Left lobe of liver (tissue), 2 donors: Measurements from ENCODE around the gene ANO1. TPM values are rescaled to one million over a fixed set of nuclear protein-coding genes. Genes with fewer than 3 reads are reported as not detected.
A peak's percentile ranks its signal among the peaks of the same experiment; 100 is the strongest.
"Not testable (repeated sequence)": the region's sequence is repeated elsewhere in the genome, so short reads cannot be mapped to it uniquely, and the experiment has no call there.

ENCODE experiments used
- ATAC-seq: fragments of 200-7000 bp; cut with Tn5 transposase; one replicate; pipeline ENCODE4 v1.9.1; 2020; ENCODE audit warnings: mild to moderate bottlenecking, moderate library complexity
- DNase-seq: peaks from one replicate; pipeline ENCODE4 v3.0.0-alpha.2; 2020; ENCODE audit warnings: low spot score
- total RNA-seq: library from RNA; stranded (reverse); gene quantifications from one replicate; pipeline ENCODE4 v1.2.1, GENCODE V29; 2021
- donor health status: DM: no; HTN: no; CAD: no; lungs with moderate emphysema.
- donor health status: DM: no; HTN: yes; CAD: no.

Gene ANO1
- total RNA-seq, 1 donor from 2014 or later: 260 TPM

DNA sequence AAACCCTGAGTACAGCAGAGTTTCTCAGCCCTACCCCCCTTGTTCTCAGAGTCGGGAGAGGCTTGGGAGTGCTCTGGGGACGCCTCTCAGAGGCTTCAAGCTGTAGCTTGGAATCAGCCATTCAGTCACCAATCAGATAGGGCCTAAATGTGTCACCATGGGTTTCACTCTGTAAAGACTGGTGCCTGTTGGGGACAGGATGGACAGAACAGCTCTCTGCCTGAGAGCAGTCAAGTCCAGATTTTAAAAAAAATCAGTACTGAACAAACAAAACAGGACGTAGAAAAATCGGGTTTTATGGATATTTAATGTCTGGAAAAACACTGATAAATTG lies 126.3 kb downstream of the ANO1 start:
- no peak for DNase-seq
- ATAC-seq: no peak

- DNase-seq (no peak), ATAC-seq (no peak)
Observed at GRCh38 chr11:70205049-70205725, 127.1 kb downstream of the ANO1 start.

DNA sequence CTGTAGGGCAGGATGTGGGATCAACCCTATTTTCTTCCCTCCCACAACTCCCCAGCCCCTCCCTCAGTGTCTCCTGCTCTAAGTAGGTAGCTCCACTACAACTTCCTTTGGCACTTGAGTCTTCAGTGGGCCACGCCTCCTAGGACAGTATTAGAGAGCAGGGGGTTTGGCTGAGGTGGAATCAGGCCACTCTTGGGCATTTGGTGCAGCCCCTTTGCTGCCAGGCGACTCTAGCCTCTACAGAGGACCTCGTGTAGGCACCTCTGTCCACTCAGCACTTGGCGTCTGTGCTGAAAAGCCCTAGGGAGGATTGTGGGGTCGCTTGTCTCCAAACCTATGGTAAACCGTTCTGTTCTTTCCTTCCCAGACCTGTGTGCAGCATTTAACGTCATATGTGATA lies 127.6 kb downstream of the ANO1 start:
- no peak for ATAC-seq
- no peak for DNase-seq

DNA sequence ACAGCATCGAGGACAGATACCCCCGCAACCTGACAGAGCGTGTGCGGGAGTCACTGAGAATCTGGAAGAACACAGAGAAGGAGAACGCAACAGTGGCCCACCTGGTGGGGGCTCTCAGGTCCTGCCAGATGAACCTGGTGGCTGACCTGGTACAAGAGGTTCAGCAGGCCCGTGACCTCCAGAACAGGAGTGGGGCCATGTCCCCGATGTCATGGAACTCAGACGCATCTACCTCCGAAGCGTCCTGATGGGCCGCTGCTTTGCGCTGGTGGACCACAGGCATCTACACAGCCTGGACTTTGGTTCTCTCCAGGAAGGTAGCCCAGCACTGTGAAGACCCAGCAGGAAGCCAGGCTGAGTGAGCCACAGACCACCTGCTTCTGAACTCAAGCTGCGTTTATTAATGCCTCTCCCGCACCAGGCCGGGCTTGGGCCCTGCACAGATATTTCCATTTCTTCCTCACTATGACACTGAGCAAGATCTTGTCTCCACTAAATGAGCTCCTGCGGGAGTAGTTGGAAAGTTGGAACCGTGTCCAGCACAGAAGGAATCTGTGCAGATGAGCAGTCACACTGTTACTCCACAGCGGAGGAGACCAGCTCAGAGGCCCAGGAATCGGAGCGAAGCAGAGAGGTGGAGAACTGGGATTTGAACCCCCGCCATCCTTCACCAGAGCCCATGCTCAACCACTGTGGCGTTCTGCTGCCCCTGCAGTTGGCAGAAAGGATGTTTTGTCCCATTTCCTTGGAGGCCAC lies 128.3 kb downstream of the ANO1 start:
- DNase-seq (no peak), ATAC-seq (no peak)

DNA sequence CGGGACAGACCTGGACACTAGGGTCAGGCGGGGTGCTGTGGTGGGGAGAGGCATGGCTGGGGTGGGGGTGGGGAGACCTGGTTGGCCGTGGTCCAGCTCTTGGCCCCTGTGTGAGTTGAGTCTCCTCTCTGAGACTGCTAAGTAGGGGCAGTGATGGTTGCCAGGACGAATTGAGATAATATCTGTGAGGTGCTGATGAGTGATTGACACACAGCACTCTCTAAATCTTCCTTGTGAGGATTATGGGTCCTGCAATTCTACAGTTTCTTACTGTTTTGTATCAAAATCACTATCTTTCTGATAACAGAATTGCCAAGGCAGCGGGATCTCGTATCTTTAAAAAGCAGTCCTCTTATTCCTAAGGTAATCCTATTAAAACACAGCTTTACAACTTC lies 128.9 kb downstream of the ANO1 start:
- no peak for DNase-seq
- no peak for ATAC-seq

GRCh38 chr11:70207531-70208131 lies 129.5 kb downstream of the ANO1 start:
- DNase-seq (no peak), ATAC-seq (no peak)

- DNase-seq (no peak), ATAC-seq (no peak)
Observed at GRCh38 chr11:70209391-70209912, 131.3 kb downstream of the ANO1 start.

- ATAC-seq: no peak
Observed at GRCh38 chr11:70210051-70210501, 132.0 kb downstream of the ANO1 start.

DNA sequence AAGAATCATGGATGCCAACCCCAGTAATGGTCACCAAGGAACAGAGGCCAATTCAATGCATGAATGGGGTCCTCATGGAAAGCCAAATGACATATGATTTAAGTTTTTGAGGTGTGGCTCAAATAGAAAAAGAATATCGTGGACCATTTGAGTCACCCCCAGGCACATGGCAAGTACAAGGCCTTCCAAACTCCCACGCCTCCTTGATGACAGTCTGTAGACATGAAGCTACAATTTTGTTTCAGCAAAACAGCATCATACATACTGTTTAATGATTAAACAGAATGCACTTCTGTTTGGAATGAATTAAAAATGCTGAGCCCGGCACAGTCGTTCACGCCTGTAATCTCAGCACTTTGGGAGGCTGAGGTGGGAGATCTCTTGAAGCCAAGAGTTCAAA lies 132.4 kb downstream of the ANO1 start:
- ATAC-seq (no peak), DNase-seq (no peak)

More at GRCh38 chr11:70210051-70210501, 132.0 kb downstream of the ANO1 start:
- no peak for DNase-seq

DNA sequence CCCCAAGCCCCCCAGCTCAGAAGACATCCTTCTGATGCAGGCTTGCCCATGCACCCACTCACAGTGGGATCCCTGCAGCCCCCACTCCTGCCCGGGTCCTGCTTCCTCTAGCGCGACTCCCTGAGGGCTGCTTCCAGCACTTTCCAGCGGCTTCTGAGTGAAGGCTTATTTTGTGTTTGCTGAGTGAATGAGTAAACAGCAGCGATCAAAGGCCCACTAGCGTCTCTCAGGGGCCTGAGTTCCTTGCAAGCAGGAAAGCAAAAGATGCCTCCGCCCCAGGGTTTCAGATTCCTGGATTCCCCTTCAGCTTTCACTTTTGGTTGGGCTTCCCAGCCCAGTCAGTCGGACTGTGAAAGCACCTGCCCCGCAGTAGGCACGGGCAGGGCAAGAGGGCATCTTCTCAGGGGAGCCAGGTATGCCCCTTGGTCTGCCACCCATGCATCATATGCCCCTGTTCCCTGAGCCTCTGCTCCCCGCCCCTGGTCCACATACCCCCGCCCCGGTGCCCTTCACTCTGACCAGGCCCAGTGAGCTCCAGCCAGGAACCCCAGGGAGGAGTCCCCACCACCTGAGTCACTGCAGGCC lies 134.2 kb downstream of the ANO1 start:
- peak; percentile 83 for ATAC-seq
- no peak for DNase-seq

DNA sequence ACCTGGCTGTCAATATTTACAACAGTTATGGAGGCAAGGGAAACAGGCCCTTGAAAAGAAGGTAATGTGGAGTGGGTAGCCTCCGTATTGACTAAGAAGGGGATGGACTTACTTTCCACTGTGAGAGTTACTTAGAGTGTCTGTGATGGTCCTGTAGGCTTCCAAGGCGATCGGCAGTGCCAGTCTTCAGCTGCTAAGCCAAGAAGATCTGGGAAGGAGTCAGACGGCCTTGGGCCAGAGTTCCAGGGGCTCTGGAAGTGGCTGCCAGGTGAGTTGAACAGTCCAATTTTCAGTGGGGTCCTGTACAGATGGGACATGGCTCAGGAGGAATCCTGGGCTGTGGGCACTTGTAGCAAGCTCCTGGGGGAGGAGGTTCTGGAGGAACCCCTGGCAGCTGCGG lies 139.3 kb downstream of the ANO1 start:
- DNase-seq, ATAC-seq: not testable (repeated sequence)

- ATAC-seq, DNase-seq: not testable (repeated sequence)
Observed at GRCh38 chr11:70218076-70218475, 140.0 kb downstream of the ANO1 start.

- ATAC-seq: peak; percentile 95
- DNase-seq: peak; percentile 67
Observed at GRCh38 chr11:70220136-70220535, 142.0 kb downstream of the ANO1 start.

- DNase-seq: no peak
- no peak for ATAC-seq
Observed at GRCh38 chr11:70220920-70221319, 142.8 kb downstream of the ANO1 start.

GRCh38 chr11:70225681-70226177 lies 147.6 kb downstream of the ANO1 start:
- DNase-seq: no peak
- peak; percentile 12 for ATAC-seq

GRCh38 chr11:70226183-70226582 lies 148.1 kb downstream of the ANO1 start:
- DNase-seq (no peak), ATAC-seq (no peak)

DNA sequence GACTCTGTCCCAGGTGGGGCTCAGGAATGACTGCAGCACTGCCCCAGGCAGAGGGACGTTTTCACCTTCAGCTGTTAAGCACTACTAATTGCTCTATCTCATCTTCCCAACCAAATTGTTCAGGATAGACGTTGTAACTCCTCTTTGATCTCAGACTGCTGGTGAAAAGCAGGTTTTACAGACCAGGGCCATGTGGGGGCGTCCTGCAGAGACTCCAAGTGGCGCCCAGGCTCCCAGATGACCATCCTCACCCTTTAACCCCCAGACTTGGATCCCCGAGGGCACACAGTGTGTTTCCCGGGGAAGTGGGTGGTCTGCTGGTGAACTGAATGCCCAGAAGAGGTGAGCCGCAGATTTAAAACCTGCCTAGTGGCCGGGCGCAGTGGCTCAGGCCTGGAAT lies 148.8 kb downstream of the ANO1 start:
- no peak for DNase-seq
- ATAC-seq: no peak

- ATAC-seq (no peak), DNase-seq (no peak)
Observed at GRCh38 chr11:70229737-70230136, 151.6 kb downstream of the ANO1 start.

GRCh38 chr11:70230151-70230839 lies 152.2 kb downstream of the ANO1 start:
- ATAC-seq (peak; percentile 69), DNase-seq (no peak)

GRCh38 chr11:70230840-70231710 lies 153.0 kb downstream of the ANO1 start:
- no peak for ATAC-seq
- DNase-seq: no peak
